Tibial nerve (tissue), 4 donors: Measurements from ENCODE around the gene ATP4A. TPM values are rescaled to one million over a fixed set of nuclear protein-coding genes. Genes with fewer than 3 reads are reported as not detected.

Experiments
- DNase-seq, 2 donors: peaks; one replicate each; pipeline ENCODE4 v3.0.0-alpha.2; 2019; ENCODE audit warnings: low spot score in 2 of 2
- H3K27ac ChIP-seq, 4 donors: fragments of 200-600 bp; sonication (generic) in 3 of 4; one replicate each; pipeline ENCODE4 v1.5.1; 2017 to 2019; ENCODE audit warnings: mild to moderate bottlenecking in 1 of 4
- H3K27me3 ChIP-seq, 2 donors: fragments of 200-600 bp; sonication (generic) in 1 of 2; one replicate each; pipeline versions ENCODE4 v1.5.1 to v1.6.0; 2017 to 2019
- H3K36me3 ChIP-seq, 3 donors: fragments of 200-600 bp; sonication (generic); one replicate each; pipeline ENCODE4 v1.5.1; 2018 to 2019
- H3K4me1 ChIP-seq, 4 donors: fragments of 200-600 bp; sonication (generic) in 3 of 4; one replicate each; pipeline ENCODE4 v1.5.1; 2017 to 2019
- H3K4me3 ChIP-seq, 4 donors: fragments of 200-600 bp; sonication (generic) in 3 of 4; one replicate each; pipeline ENCODE4 v1.5.1; 2017 to 2019; ENCODE audit warnings: mild to moderate bottlenecking in 1 of 4, moderate library complexity in 1 of 4
- H3K9me3 ChIP-seq, 4 donors: fragments of 200-600 bp; sonication (generic) in 3 of 4; one replicate each; pipeline ENCODE4 v1.5.1; 2017 to 2019
- EP300 ChIP-seq, 2 donors: sonication (generic); formaldehyde crosslinking; IDR thresholded peaks; one replicate each; pipeline ENCODE4 v1.6.1; 2017; ENCODE audit warnings: antibody characterized with exemption in 2 of 2, mild to moderate bottlenecking in 1 of 2
- POLR2A ChIP-seq, 2 donors: fragments of 450-650 bp; IDR thresholded peaks; one replicate each; pipeline ENCODE4 v1.6.1; 2017; ENCODE audit warnings: antibody characterized with exemption in 2 of 2, mild to moderate bottlenecking in 2 of 2, moderate library complexity in 2 of 2
- WGBS, 2 donors: methylation state at CpG; one replicate each; pipeline ENCODE4 v1.1.5; 2018; 5-methylcytosine and 5-hydroxymethylcytosine counted together
- total RNA-seq, 4 donors: library from RNA; depleted of rRNA; stranded (reverse); fragments of >200 nt; gene quantifications; one replicate each; pipeline ENCODE4 v1.1.0, GENCODE V29; 2016
- TF ChIP-seq, protein P1 (sequence below), 5 experiments: fragments of 200-600 bp in 3 of 5; fragments of 450-650 bp in 2 of 5; sonication (generic) in 3 of 5; IDR thresholded peaks; one replicate each; pipeline ENCODE4 v1.5.1; 2016 to 2019; ENCODE audit warnings: antibody characterized with exemption in 5 of 5, mild to moderate bottlenecking in 3 of 5, moderate library complexity in 2 of 5

The ATP4A gene
- total RNA-seq, 4 donors from 2014 or later: 0.63 TPM; not detected in 3

DNA sequence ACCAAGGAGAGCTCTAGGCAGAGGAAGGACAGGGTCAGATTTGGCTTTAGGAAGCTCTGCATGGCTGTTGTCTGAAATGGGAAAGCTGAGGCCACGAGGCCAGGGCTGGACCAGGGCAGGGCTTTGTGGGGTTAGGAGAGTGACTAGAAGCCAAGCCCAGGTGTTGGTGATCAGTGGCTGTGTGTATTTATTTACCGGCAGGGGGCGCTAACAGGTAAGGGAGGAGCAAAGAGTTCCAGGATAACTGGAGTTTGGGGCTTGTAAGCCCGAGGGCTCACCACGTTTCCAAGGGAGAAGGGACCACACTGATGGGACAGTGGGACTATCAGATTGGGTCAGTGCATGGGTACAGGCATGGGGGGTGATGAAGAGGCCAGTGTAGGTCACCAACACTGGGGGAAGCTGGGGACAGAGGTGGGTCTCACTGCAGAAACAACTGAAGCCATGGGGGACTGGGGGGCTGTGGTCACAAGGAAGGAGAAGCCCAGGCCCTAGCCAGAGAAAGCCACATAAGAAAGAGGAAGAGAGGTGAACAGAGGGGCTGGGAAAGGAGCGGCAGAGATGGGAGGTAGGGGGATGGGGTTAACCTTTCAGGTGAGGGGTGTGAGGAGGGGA is 14.2 kb downstream of the ATP4A start:
- TF ChIP-seq, protein P1, sequence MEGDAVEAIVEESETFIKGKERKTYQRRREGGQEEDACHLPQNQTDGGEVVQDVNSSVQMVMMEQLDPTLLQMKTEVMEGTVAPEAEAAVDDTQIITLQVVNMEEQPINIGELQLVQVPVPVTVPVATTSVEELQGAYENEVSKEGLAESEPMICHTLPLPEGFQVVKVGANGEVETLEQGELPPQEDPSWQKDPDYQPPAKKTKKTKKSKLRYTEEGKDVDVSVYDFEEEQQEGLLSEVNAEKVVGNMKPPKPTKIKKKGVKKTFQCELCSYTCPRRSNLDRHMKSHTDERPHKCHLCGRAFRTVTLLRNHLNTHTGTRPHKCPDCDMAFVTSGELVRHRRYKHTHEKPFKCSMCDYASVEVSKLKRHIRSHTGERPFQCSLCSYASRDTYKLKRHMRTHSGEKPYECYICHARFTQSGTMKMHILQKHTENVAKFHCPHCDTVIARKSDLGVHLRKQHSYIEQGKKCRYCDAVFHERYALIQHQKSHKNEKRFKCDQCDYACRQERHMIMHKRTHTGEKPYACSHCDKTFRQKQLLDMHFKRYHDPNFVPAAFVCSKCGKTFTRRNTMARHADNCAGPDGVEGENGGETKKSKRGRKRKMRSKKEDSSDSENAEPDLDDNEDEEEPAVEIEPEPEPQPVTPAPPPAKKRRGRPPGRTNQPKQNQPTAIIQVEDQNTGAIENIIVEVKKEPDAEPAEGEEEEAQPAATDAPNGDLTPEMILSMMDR (IDR thresholded peaks at IDR 0.05): peak; percentile 58 to 73 (median 69)
- TF ChIP-seq POLR2A (IDR thresholded peaks at IDR 0.05) (no peak), EP300 (IDR thresholded peaks at IDR 0.05) (no peak)
- Histone ChIP-seq H3K27me3 (no peaks in the 10 kb centered on the region), H3K9me3 (no peaks in the 10 kb centered on the region), H3K4me3 (no peak overlapping the region), H3K36me3 (peaks cover 0 to 38% (median 0%) of the 10 kb centered on the region in 3 donors), H3K27ac (no peak overlapping the region), H3K4me1 (peaks cover 0 to 27% (median 13%) of the 10 kb centered on the region in 4 donors)
- DNase-seq: peak in 1 of 2 donors; percentile 33
- WGBS, 2 donors: 17 to 19% methylated on average over 6 of the region's 6 CpGs

DNA sequence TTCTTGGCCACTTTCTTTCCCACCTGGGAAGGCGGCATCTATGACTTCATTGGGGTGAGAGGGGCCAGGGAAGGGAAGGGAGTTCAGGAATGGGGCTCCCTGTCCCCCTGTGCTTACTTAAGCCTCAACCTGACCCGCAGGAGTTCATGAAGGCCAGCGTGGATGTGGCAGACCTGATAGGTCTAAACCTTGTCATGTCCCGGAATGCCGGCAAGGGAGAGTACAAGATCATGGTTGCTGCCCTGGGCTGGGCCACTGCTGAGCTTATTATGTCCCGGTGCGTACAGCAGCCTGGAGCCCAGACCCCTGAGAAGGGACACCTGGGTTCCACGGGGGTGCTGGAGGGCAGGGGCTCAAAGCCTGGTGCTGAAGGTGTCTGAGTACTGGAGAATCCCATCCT is 16.9 kb downstream of the ATP4A start:
- Histone ChIP-seq H3K4me3 (peak overlapping the region; percentile 56 to 98 (median 80)), H3K27me3 (no peaks in the 10 kb centered on the region), H3K36me3 (peaks cover 0 to 60% (median 0%) of the 10 kb centered on the region in 3 donors), H3K4me1 (peaks cover 0 to 37% (median 15%) of the 10 kb centered on the region in 4 donors), H3K9me3 (no peaks in the 10 kb centered on the region), H3K27ac (peak overlapping the region in 1 of 4 donors; percentile 88)
- DNase-seq: no peak
- TF ChIP-seq EP300 (IDR thresholded peaks at IDR 0.05) (no peak), POLR2A (IDR thresholded peaks at IDR 0.05) (no peak)
- TF ChIP-seq, protein P1 (IDR thresholded peaks at IDR 0.05): no peak
- WGBS, 2 donors: 78 to 84% methylated on average over 8 of the region's 8 CpGs

DNA sequence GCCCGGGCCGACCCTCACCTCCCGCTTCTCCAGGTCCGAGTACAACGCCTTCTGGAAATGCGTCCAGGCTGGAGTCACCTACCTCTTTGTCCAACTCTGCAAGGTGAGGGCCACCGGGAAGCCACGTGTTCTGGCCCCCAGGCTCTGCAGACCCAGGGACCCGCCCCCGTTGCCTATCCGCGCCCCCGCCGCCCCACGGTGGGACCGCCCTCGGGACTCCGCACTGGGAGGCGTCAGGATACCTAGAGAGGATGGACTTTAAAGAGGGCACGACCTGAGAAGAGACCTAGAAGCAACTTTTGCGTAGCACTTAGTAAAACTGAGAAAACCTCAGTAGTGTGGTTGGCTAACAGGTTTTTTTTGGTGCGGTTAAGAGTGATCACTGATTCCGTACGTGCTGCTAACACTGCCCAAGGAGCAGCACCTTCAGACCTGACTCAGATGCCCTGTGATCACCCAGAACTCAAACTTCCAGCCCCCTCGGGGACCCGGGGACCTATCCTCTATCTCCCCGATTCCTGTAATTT is 17.5 kb downstream of the ATP4A start:
- Histone ChIP-seq H3K4me1 (peaks cover 0 to 37% (median 15%) of the 10 kb centered on the region in 4 donors), H3K36me3 (peaks cover 0 to 54% (median 0%) of the 10 kb centered on the region in 3 donors), H3K27me3 (no peaks in the 10 kb centered on the region), H3K9me3 (no peaks in the 10 kb centered on the region), H3K27ac (peak overlapping the region; percentile 54 to 88 (median 84)), H3K4me3 (peak overlapping the region; percentile 56 to 98 (median 80))
- WGBS, 2 donors: 2 to 4% methylated on average over 27 of the region's 27 CpGs
- DNase-seq: no peak
- no peak for TF ChIP-seq POLR2A (IDR thresholded peaks at IDR 0.05)
- no peak for TF ChIP-seq EP300 (IDR thresholded peaks at IDR 0.05)
- TF ChIP-seq, protein P1 (IDR thresholded peaks at IDR 0.05): no peak

DNA sequence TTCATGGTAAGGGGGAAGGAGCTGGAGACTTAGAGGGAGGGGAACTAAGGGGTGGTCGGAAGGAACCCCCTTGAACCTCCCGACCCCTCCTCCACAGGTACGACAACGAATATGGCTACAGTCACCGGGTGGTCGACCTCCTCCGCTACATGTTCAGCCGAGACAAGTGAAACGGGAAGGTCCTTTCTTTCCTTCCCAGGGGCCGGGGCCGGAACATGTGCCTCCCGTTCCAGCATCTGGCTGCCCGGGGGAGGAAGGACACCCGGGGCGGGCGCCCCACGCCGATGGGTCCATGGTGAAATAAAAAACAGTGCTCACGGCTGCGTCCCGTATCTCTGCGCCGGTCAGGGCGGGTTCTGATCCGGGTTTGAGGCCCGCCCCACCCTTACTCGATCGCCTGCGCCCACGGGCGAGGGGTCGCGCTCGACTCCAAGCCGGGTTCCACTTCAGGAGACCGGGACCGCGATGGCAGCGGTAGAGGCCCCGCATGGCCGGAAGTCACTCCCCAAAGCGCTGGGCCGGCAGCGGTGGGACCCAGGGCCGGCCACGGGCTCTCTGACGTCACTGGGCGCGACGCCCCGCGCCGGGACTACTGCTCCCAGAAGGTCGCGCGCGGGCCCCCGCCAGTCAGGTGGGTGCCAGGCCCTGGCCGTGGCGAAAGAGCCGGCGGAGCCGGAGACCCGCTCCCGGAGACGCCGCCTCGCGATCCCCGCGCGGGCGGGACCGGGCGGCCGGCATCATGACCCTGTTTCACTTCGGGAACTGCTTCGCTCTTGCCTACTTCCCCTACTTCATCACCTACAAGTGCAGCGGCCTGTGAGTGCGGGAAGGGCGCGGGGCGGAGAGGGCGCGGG is 18.2 kb downstream of the ATP4A start, which contains the start of gene TMEM147:
TSS of gene TMEM147 (plus strand) at position 626 of the 854 bp plus-strand sequence. CDS start at position 740, 114 bp downstream.
- Histone ChIP-seq H3K4me1 (peaks cover 0 to 37% (median 15%) of the 10 kb centered on the region in 4 donors), H3K9me3 (no peaks in the 10 kb centered on the region), H3K27me3 (no peaks in the 10 kb centered on the region), H3K4me3 (peak within 1 kb of the TSS; percentile 56 to 98 (median 80)), H3K36me3 (peaks cover 0 to 47% (median 0%) of the 10 kb centered on the region in 3 donors), H3K27ac (peak within 1 kb of the TSS; percentile 54 to 88 (median 84))
- DNase-seq: peak; percentile 86 to 87
- 2% methylated on average over 34 to 55 of the region's 85 CpGs for WGBS, 2 donors
- TF ChIP-seq, protein P1 (IDR thresholded peaks at IDR 0.05): peak in 1 of 5 experiments; percentile 22
- TF ChIP-seq POLR2A (IDR thresholded peaks at IDR 0.05) (peak; percentile 17 to 49), EP300 (IDR thresholded peaks at IDR 0.05) (peak; percentile 39 to 71)
